Measurements from ENCODE around the gene ATXN1. TPM values are rescaled to one million over a fixed set of nuclear protein-coding genes. Genes with fewer than 3 reads are reported as not detected.

The ATXN1 gene
- total RNA-seq, 1 experiment from 2014 or later, result 5.6 TPM

DNA sequence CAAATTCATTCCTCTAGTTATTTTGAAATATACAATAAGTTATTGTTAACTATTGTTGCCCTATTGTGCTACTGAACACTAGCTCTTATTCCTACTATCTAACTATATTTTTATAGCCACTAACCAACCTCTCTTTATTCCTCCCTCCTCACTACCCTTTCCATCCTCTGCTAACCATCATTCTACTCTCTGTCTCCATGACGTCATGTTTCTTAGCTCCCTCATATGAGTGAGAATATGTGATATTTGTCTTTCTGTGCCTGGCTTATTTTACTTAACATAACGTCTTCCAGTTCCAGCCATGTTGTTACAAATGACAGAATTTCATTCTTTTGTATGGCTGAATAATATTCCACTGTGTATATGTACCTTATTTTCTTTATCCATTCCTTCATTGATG is 95.3 kb downstream of the ATXN1 start:
- no peak overlapping the region for H3K23ac ChIP-seq (ENCODE audit: insufficient read length, low read depth, low read length)
- no peak overlapping the region for H3K4ac ChIP-seq (ENCODE audit: low read depth, low read length)
- Mint-ChIP-seq H3K27me3 (ENCODE audit: low read depth) (no peaks in the 10 kb centered on the region), H3K36me3 (ENCODE audit: insufficient read depth in 1 of 3, low read depth in 3 of 3) (peaks cover 0 to 7% (median 7%) of the 10 kb centered on the region in 3 experiments; a peak in 2 of 7 replicates), H3K27ac (no peak overlapping the region), H3K9me3 (peaks cover 7 to 8% of the 10 kb centered on the region in 2 experiments; a peak in 2 of 5 replicates), H3K4me3 (no peak overlapping the region), H3K4me1 (peaks cover 0 to 3% of the 10 kb centered on the region in 2 experiments; a peak in 2 of 4 replicates)
- no peaks in the 10 kb centered on the region for H3K27me3 ChIP-seq (ENCODE audit: insufficient read depth, low read length)
- no peaks in the 10 kb centered on the region for H3K23me2 ChIP-seq (ENCODE audit: insufficient read length, low read depth, low read length, poor library complexity, severe bottlenecking)
- no peak overlapping the region for H2BK120ac ChIP-seq (ENCODE audit: low read depth, low read length, poor library complexity, severe bottlenecking)
- H4K91ac ChIP-seq (ENCODE audit: insufficient read length, low read depth, low read length), result no peak overlapping the region
- no peak overlapping the region for H3T11ph ChIP-seq (ENCODE audit: low read length)
- no peak overlapping the region for H3K18ac ChIP-seq (ENCODE audit: insufficient read length, low read depth, low read length)
- no peak overlapping the region for H2AFZ ChIP-seq (ENCODE audit: low read length)
- H4K5ac ChIP-seq (ENCODE audit: insufficient read length, low read depth, low read length), result no peak overlapping the region
- no peak overlapping the region for H2BK5ac ChIP-seq (ENCODE audit: insufficient read length, low read length)
- H3K27ac ChIP-seq (ENCODE audit: insufficient read length, low read depth, low read length), result no peak overlapping the region
- TF ChIP-seq, protein P1, sequence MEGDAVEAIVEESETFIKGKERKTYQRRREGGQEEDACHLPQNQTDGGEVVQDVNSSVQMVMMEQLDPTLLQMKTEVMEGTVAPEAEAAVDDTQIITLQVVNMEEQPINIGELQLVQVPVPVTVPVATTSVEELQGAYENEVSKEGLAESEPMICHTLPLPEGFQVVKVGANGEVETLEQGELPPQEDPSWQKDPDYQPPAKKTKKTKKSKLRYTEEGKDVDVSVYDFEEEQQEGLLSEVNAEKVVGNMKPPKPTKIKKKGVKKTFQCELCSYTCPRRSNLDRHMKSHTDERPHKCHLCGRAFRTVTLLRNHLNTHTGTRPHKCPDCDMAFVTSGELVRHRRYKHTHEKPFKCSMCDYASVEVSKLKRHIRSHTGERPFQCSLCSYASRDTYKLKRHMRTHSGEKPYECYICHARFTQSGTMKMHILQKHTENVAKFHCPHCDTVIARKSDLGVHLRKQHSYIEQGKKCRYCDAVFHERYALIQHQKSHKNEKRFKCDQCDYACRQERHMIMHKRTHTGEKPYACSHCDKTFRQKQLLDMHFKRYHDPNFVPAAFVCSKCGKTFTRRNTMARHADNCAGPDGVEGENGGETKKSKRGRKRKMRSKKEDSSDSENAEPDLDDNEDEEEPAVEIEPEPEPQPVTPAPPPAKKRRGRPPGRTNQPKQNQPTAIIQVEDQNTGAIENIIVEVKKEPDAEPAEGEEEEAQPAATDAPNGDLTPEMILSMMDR (conservative IDR thresholded peaks at IDR 0.05), result no peak
- no peaks in the 10 kb centered on the region for H3K4me1 ChIP-seq (ENCODE audit: insufficient read depth, low read length)
- no peaks in the 10 kb centered on the region for H3K9me3 ChIP-seq (ENCODE audit: control insufficient read depth, low read depth, low read length)
- no peak overlapping the region for H3K14ac ChIP-seq (ENCODE audit: insufficient read depth, low read length)
- no peaks in the 10 kb centered on the region for H3K79me1 ChIP-seq (ENCODE audit: insufficient read depth, low read depth, low read length, poor library complexity, severe bottlenecking)
- no peak overlapping the region for H3K56ac ChIP-seq (ENCODE audit: insufficient read length, low read depth, low read length)
- H2AK5ac ChIP-seq (ENCODE audit: insufficient read length, low read length), result no peak overlapping the region
- no peak overlapping the region for H2BK20ac ChIP-seq (ENCODE audit: low read depth, low read length, poor library complexity, severe bottlenecking)
- no peak overlapping the region for H3K4me2 ChIP-seq (ENCODE audit: insufficient read depth, insufficient read length, low read length)
- H3K9ac ChIP-seq (ENCODE audit: extremely low read depth, insufficient read length, low read length), result no peak overlapping the region
- H4K8ac ChIP-seq (replicated peaks; ENCODE audit: insufficient read length, low read depth, low read length), result no peak overlapping the region
- DNase-seq, result no peak
- H2BK15ac ChIP-seq (ENCODE audit: low read depth, low read length), result no peak overlapping the region
- no peaks in the 10 kb centered on the region for H4K20me1 ChIP-seq (ENCODE audit: control insufficient read depth, insufficient read depth, insufficient read length)
- H3K79me2 ChIP-seq (ENCODE audit: insufficient read depth, low read length), result no peaks in the 10 kb centered on the region
- WGBS (ENCODE audit: extremely low coverage, insufficient read length, low lambda C conversion rate), result no CpG with 5 or more reads among the region's 2 CpGs
- H2BK12ac ChIP-seq (ENCODE audit: insufficient read length, low read depth, low read length), result no peak overlapping the region
